ENCODE results near the gene RAB5IF. TPM values are rescaled to one million over a fixed set of nuclear protein-coding genes. Genes with fewer than 3 reads are reported as not detected.
A peak's percentile ranks its signal among the peaks of the same experiment; 100 is the strongest.
"Not testable (repeated sequence)": the region's sequence is repeated elsewhere in the genome, so short reads cannot be mapped to it uniquely, and the experiment has no call there.

RAB5IF gene, protein sequence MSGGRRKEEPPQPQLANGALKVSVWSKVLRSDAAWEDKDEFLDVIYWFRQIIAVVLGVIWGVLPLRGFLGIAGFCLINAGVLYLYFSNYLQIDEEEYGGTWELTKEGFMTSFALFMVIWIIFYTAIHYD
- total RNA-seq: 10 to 100 TPM; 50.0 to 56.0 TPM
- long read RNA-seq, donor 1, transcript RAB5IF-202 (4 exons, 1,114 nt): major isoform, 16 of 20 reads
- long read RNA-seq, donor 1, partial matches to known transcripts: 0 of 20 reads
- long read RNA-seq, donor 1, other reads (novel, unspliced or antisense): 4 of 20 reads
- long read RNA-seq, donor 2, transcript RAB5IF-202 (4 exons, 1,114 nt): major isoform, 34 of 45 reads
- long read RNA-seq, donor 2, transcript RAB5IF-204 (5 exons, 1,170 nt): minor isoform, 6 of 45 reads
- long read RNA-seq, donor 2, partial matches to known transcripts: 1 of 45 reads
- long read RNA-seq, donor 2, other reads (novel, unspliced or antisense): 2 of 45 reads

DNA sequence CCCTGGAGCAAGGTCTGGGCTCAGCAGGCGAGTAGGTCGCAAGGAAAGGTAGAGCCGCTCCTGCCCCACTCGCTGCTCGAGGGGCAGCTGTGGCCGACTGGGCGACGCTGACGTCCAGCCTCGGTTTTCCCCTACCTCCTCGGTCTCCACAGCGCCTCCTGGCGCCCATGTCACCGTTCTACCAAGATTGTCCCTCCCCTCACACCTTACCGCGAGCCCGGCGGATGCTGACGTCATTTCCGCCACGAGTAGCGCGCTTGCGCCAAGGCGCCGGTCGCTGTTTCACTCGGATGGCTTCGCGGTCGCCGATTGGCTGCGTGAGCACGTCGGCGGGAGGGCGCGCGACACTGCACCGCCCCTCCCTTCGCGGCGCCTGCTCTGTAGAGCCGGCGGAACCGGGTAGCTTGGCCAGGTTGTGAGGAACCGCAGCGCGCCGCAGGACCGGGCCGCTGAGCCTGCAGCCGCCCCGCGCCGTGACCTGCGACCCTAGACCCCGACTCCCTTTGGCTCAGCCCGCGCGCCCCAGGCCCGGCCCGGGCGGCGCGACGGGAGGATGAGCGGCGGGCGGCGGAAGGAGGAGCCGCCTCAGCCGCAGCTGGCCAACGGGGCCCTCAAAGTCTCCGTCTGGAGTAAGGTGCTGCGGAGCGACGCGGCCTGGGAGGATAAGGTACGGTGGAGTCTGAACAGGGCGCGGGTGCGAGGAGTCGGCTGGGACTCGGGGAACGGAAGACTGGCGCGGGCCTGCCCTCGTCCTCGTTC is at the start of gene RAB5IF:
RAB5IF (plus strand) TSS at position 381 of the 759 bp plus-strand sequence; CDS start at position 554, 173 bp downstream.
- DNase-seq (ENCODE audit: low spot score): peak; percentile 100
- intact Hi-C loops (cut with DNase I): loop anchor here in 1 of 2 donors (10.0 kb wide), 1 partner anchor 149 kb away; no protein-coding TSS in a partner anchor

DNA sequence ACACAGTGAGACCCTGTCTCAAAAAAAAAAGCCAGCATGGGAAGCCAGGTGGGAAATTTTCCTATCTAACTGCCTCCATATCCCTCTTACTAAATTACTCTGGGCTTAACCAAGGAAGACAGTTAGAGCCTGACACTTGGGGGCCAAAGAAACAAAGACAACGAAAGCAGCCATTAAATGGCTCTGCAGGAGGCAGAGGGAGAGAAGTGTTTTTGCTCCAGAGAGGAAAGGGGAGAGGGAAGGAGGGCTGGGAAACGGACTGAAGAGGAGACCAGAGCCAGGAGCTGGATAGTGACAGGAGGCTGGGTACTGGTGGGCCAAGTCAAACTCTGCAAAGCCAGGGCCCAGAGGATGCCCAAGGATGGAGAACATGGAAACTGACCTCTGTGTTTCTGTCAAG is 42.9 kb upstream of the RAB5IF start:
- intact Hi-C loops (cut with DNase I): no loop called here
- no peak for DNase-seq (ENCODE audit: low spot score)

DNA sequence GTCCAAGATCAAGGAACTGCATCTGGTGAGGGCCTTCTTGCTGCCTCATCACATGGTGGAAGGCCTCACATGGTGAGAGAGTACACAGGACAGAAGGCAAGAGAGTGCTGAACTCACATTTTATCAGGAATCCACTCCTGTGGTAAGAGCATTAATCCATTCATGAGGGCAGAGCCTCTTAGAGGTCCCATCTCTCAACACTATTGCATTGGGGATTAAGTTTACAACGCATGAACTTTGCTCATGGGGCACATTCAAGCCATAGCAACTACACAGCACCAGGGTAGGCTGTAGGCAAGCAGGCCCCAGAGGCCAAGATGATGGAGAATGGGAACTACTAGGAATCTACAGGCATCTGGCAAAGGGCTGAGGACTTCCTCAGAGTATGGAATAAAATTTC is 42.2 kb upstream of the RAB5IF start:
- intact Hi-C loops (cut with DNase I): no loop called here
- no peak for DNase-seq (ENCODE audit: low spot score)

DNA sequence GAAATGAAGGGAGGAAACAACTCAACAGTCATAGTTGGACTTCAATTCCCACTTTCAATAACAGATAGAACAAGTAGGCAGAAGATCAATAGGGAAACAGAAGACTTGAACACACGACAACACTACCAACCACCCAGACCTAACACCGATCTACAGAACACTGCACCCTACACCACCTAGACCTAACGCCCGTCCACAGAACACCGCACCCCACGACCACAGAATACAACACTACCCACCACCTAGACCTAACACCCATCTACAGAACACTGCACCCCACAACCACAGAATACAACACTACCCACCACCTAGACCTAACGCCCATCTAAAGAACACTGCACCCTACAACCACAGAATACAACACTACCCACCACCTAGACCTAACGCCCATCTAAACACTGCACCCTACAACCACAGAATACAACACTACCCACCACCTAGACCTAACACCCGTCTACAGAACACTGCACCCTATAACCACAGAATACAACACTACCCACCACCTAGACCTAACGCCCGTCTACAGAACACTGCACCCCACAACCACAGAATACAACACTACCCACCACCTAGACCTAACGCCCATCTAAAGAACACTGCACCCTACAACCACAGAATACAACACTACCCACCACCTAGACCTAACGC is 41.4 kb upstream of the RAB5IF start:
- DNase-seq (ENCODE audit: low spot score); intact Hi-C loops (cut with DNase I): not testable (repeated sequence)

GRCh38 chr20:36564726-36565121 is 40.9 kb upstream of the RAB5IF start:
- DNase-seq (ENCODE audit: low spot score); intact Hi-C loops (cut with DNase I): not testable (repeated sequence)

- intact Hi-C loops (cut with DNase I): no loop called here
- no peak for DNase-seq (ENCODE audit: low spot score)
Observed at GRCh38 chr20:36565520-36565919, 40.1 kb upstream of the RAB5IF start.

- intact Hi-C loops (cut with DNase I): no loop called here
- DNase-seq (ENCODE audit: low spot score): no peak
Observed at GRCh38 chr20:36569847-36570429, 35.6 kb upstream of the RAB5IF start.

GRCh38 chr20:36571564-36572504 is 33.7 kb upstream of the RAB5IF start:
- intact Hi-C loops (cut with DNase I): no loop called here
- DNase-seq (ENCODE audit: low spot score): no peak

DNA sequence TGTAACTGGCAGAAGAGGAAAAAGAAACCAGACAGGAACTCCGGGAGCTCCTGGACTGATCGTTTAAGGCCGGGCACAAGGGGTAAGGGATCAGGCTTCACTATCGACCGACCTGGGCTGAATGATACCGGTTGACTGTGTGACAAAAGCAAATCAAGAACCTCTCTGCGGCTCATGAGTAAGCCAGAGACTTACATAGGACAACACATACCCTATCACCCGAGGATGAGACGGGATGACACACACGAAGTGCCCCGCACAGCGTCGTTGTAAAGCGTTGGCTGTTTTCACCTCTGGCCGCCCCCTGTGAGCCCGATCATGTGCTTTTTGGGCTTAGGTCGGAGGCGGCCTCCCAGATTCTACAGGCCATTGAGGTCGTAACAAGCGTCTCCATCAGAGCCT is 32.9 kb upstream of the RAB5IF start:
- intact Hi-C loops (cut with DNase I): no loop called here
- no peak for DNase-seq (ENCODE audit: low spot score)

- peak; percentile 88 for DNase-seq (ENCODE audit: low spot score)
- intact Hi-C loops (cut with DNase I): no loop called here
Observed at GRCh38 chr20:36573103-36573797, 32.3 kb upstream of the RAB5IF start, which contains the start of gene TGIF2. TSS of gene TGIF2 (plus strand) at chr20:36573597. CDS start at chr20:36578775, 5,178 bp downstream.

DNA sequence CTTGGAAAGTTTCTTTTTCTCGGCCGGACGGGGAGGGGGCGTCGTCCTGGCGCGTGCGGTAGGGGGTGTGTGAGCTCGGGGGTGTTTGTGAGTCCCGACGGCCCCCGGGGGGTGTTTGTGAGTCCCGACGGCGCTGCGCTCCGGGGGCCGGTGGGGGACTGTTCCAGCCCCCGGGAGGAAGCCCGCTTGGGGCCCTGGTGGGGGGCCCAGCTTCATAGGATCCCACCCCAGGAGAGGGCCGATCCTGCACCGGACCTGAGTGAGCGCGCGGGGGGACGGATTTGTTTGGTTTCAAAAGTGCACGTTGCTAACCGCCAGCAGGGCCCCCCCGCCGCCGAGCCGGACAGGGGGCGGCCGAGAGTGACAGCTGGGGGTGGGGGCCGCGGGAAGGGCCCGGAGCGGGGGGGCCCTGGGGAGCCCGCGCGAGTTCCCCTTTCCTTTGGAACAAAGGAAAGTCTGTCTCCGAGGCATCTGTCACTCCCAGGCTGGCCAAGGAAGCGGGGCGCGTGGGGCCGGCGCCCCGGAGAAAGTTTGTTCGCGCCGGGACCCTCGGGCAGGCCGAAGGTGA is 31.7 kb upstream of the RAB5IF start:
- intact Hi-C loops (cut with DNase I): no loop called here
- DNase-seq (ENCODE audit: low spot score): peak; percentile 84

DNA sequence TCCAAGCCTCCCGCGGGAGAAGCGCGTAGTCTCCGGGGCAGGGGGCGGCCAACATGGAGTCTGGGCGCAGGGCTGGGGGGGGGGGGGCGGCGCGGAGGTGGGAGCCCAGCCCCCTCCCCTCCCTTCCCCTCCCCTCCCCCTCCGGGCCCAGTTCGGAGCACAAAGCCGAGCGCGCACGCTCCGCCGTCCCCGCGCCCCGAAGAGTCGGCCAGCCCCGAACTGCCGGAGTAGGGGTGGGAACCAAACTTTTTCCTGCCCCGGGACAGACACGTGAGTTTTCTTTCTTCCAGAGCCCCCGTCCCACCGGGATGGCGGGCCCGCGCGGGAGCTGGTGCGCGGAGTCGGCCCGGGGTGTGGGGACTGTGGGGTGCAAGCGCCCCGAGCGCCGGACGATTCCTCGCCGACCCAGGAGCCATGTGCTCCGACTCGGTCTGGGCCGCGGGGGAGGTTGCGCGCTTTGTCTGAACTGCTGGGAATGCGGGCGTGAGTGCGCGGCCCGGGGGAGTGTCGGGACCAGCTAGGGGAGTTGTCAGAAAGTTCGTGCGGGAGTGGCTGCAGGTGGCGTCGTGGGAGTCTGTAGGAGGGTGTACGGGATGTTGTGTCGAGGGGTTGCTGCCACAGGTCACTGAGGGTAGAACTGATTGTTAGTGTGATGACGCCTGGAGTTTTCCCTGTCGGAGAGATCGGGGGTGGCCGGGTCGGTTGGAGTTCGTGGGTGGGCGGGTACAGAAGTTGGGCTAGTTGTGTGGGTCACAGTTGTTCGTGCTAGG is 31.0 kb upstream of the RAB5IF start:
- intact Hi-C loops (cut with DNase I): no loop called here
- no peak for DNase-seq (ENCODE audit: low spot score)

GRCh38 chr20:36576081-36576445 is 29.5 kb upstream of the RAB5IF start:
- intact Hi-C loops (cut with DNase I): no loop called here
- no peak for DNase-seq (ENCODE audit: low spot score)

- intact Hi-C loops (cut with DNase I): no loop called here
- no peak for DNase-seq (ENCODE audit: low spot score)
Observed at GRCh38 chr20:36578356-36579041, 27.1 kb upstream of the RAB5IF start.

DNA sequence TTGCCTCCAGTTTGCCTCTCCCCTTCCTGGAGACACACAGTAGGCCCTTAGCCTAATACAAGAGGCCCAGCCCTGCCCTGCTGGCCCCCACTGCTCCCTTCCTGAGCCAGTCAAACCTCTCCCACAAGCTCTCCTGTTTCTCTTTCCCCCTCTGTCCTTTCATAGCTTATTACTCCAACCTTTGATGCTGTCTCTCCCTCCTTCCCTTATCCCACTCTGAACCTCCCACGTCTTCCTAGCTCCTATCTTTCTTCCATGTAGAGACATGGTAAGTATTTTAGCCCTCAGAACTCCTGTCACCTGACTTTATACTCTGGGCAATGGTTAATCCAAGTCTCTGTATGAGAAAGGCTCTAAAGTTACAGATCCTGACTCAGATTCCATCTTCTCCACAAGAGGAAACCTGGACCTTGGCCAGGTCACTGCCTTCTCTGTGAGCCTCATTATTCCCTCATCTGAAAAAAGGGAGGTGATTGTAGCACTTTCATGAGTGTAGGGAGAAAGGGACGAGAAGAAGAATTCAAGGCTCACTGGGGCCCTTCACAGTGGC is 25.5 kb upstream of the RAB5IF start:
- DNase-seq (ENCODE audit: low spot score): no peak
- intact Hi-C loops (cut with DNase I): no loop called here

DNA sequence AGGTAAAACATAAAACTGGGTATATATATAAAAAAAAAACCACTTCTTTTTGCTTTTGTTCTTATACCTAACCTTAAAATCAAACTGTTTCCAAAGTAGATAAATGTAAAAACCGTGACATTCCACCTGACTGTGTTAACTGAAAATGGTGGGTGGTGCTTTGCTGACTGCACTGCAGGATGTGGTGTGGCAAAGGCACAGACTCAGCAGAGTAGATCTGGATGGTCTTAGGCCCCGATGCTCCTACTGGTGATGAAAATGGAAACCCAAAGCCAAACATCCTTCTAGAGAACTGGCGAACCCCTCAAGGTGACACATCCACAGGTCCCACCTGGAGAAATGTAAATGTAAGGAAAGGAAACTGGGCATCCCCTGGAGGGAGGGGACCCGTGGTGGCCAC is 23.3 kb upstream of the RAB5IF start:
- intact Hi-C loops (cut with DNase I): no loop called here
- DNase-seq (ENCODE audit: low spot score): no peak
